H9 (cell line): Measurements from ENCODE around the gene SUMO1. TPM values are rescaled to one million over a fixed set of nuclear protein-coding genes. Genes with fewer than 3 reads are reported as not detected.

Experiments
- DNase-seq: peaks from one replicate; pipeline ENCODE4 v3.0.0-alpha.2; 2017
- H2AFZ ChIP-seq: one replicate; pipeline ENCODE4 v1.6.1; 2013; ENCODE audit warnings: mild to moderate bottlenecking, low read length, control low read depth, moderate library complexity
- H2AK5ac ChIP-seq: 2 replicates; pipeline ENCODE4 v1.6.1; 2013; ENCODE audit warnings: low read length, control low read depth, mixed read lengths; ENCODE audit not compliant: insufficient read length
- H2BK120ac ChIP-seq: one replicate; pipeline ENCODE4 v1.6.1; 2013; ENCODE audit warnings: low read depth, mild to moderate bottlenecking, low read length, control low read depth, inconsistent platforms; ENCODE audit not compliant: poor library complexity, severe bottlenecking
- H2BK12ac ChIP-seq: 2 replicates; pipeline ENCODE4 v1.6.1; 2013; ENCODE audit warnings: low read length, control low read depth, mixed read lengths, low read depth; ENCODE audit not compliant: insufficient read length
- H2BK15ac ChIP-seq: 2 replicates; pipeline ENCODE4 v1.6.1; 2013; ENCODE audit warnings: low read depth, low read length, control low read depth
- H2BK20ac ChIP-seq: one replicate; pipeline ENCODE4 v1.6.1; 2013; ENCODE audit warnings: low read depth, mild to moderate bottlenecking, low read length, control low read depth, inconsistent platforms; ENCODE audit not compliant: poor library complexity, severe bottlenecking
- H2BK5ac ChIP-seq: 2 replicates; pipeline ENCODE4 v1.6.1; 2013; ENCODE audit warnings: low read length, control low read depth, mixed read lengths; ENCODE audit not compliant: insufficient read length
- H3K14ac ChIP-seq: 2 replicates; pipeline ENCODE4 v1.6.1; 2013; ENCODE audit warnings: low read length, control low read depth; ENCODE audit not compliant: insufficient read depth
- H3K18ac ChIP-seq: 2 replicates; pipeline ENCODE4 v1.6.1; 2013; ENCODE audit warnings: low read depth, mild to moderate bottlenecking, mixed read lengths, low read length, control low read depth; ENCODE audit not compliant: insufficient read length
- H3K23ac ChIP-seq: 2 replicates; pipeline ENCODE4 v1.6.1; 2013; ENCODE audit warnings: low read length, control low read depth, mixed read lengths, low read depth; ENCODE audit not compliant: insufficient read length
- H3K23me2 ChIP-seq: 2 replicates; pipeline ENCODE4 v1.6.1; 2013; ENCODE audit warnings: low read depth, mild to moderate bottlenecking, mixed read lengths, low read length, control low read depth; ENCODE audit not compliant: insufficient read length, poor library complexity, severe bottlenecking
- H3K27ac ChIP-seq: 2 replicates; pipeline ENCODE4 v1.5.1; 2013; ENCODE audit warnings: low read length, control low read depth, mixed read lengths, low read depth; ENCODE audit not compliant: insufficient read length
- H3K27me3 ChIP-seq: 2 replicates; pipeline ENCODE4 v1.6.1; 2013; ENCODE audit warnings: low read length, control low read depth, inconsistent platforms; ENCODE audit not compliant: insufficient read depth
- H3K4ac ChIP-seq: 2 replicates; pipeline ENCODE4 v1.6.1; 2013; ENCODE audit warnings: low read depth, mild to moderate bottlenecking, control low read depth, inconsistent platforms, low read length, moderate library complexity
- H3K4me1 ChIP-seq: 2 replicates; pipeline ENCODE4 v1.6.1; 2013; ENCODE audit warnings: low read length, control low read depth, inconsistent platforms; ENCODE audit not compliant: insufficient read depth
- H3K4me2 ChIP-seq: 2 replicates; pipeline ENCODE4 v1.6.1; 2013; ENCODE audit warnings: low read length, control low read depth, mixed read lengths; ENCODE audit not compliant: insufficient read length, insufficient read depth
- H3K56ac ChIP-seq: 2 replicates; pipeline ENCODE4 v1.6.1; 2013; ENCODE audit warnings: low read depth, mild to moderate bottlenecking, mixed read lengths, low read length, control low read depth; ENCODE audit not compliant: insufficient read length
- H3K79me1 ChIP-seq: 2 replicates; pipeline ENCODE4 v1.6.1; 2013; ENCODE audit warnings: low read depth, mild to moderate bottlenecking, moderate library complexity, low read length, control low read depth, inconsistent platforms; ENCODE audit not compliant: insufficient read depth, poor library complexity, severe bottlenecking
- H3K79me2 ChIP-seq: 2 replicates; pipeline ENCODE4 v1.6.1; 2013; ENCODE audit warnings: low read length, control low read depth, inconsistent platforms; ENCODE audit not compliant: insufficient read depth
- H3K9ac ChIP-seq: 2 replicates; pipeline ENCODE4 v1.6.1; 2013; ENCODE audit warnings: low read length, control low read depth, mixed read lengths; ENCODE audit not compliant: insufficient read length; ENCODE audit errors: extremely low read depth
- H3K9me3 ChIP-seq: one replicate; pipeline ENCODE4 v1.6.1; 2013; ENCODE audit warnings: low read depth, low read length, inconsistent platforms; ENCODE audit not compliant: control insufficient read depth
- H3T11ph ChIP-seq: one replicate; pipeline ENCODE4 v1.6.1; 2013; ENCODE audit warnings: mild to moderate bottlenecking, low read length, control low read depth, inconsistent platforms
- H4K20me1 ChIP-seq: one replicate; pipeline ENCODE4 v1.6.1; 2013; ENCODE audit not compliant: control insufficient read depth, insufficient read length, insufficient read depth
- H4K5ac ChIP-seq: 2 replicates; pipeline ENCODE4 v1.6.1; 2013; ENCODE audit warnings: low read depth, mild to moderate bottlenecking, mixed read lengths, low read length, control low read depth; ENCODE audit not compliant: insufficient read length
- H4K8ac ChIP-seq: replicated peaks from 2 replicates; pipeline ENCODE4 v1.6.1; 2013; ENCODE audit warnings: low read length, control low read depth, mixed read lengths, low read depth; ENCODE audit not compliant: insufficient read length
- H4K91ac ChIP-seq: 2 replicates; pipeline ENCODE4 v1.6.1; 2013; ENCODE audit warnings: low read depth, mild to moderate bottlenecking, moderate library complexity, mixed read lengths, low read length, control low read depth; ENCODE audit not compliant: insufficient read length
- H3K27ac Mint-ChIP-seq, 3 experiments: 2 replicates in 2 of 3; 3 replicates in 1 of 3; pipeline ENCODE4 v1.8.0; 2020 to 2021; ENCODE audit warnings: mixed read lengths in 3 of 3, mild to moderate bottlenecking in 1 of 3, moderate library complexity in 1 of 3
- H3K27me3 Mint-ChIP-seq: 2 replicates; pipeline ENCODE4 v1.8.0; 2021; ENCODE audit warnings: low read depth, mild to moderate bottlenecking, moderate library complexity, mixed read lengths
- H3K36me3 Mint-ChIP-seq, 3 experiments: 2 replicates in 2 of 3; 3 replicates in 1 of 3; pipeline ENCODE4 v1.8.0; 2020 to 2021; ENCODE audit warnings: low read depth in 3 of 3, mixed read lengths in 3 of 3; ENCODE audit not compliant: insufficient read depth in 1 of 3
- H3K4me1 Mint-ChIP-seq, 2 experiments: 2 replicates each; pipeline ENCODE4 v1.8.0; 2020; ENCODE audit warnings: mixed read lengths in 2 of 2
- H3K4me3 Mint-ChIP-seq, 2 experiments: 2 replicates in 1 of 2; 3 replicates in 1 of 2; pipeline ENCODE4 v1.8.0; 2020 to 2021; ENCODE audit warnings: mild to moderate bottlenecking in 2 of 2, mixed read lengths in 2 of 2, moderate library complexity in 1 of 2
- H3K9me3 Mint-ChIP-seq, 2 experiments: 2 replicates in 1 of 2; 3 replicates in 1 of 2; pipeline ENCODE4 v1.8.0; 2020; ENCODE audit warnings: mild to moderate bottlenecking in 2 of 2, mixed read lengths in 2 of 2, moderate library complexity in 1 of 2
- WGBS: extraction: QIAGEN DNeasy Blood & Tissue Kit; methylation state at CpG from one replicate; pipeline ENCODE4 v1.1.7; 2013; ENCODE audit warnings: missing lambda C conversion rate, low lambda C conversion rate, mixed read lengths; ENCODE audit not compliant: insufficient read length; ENCODE audit errors: extremely low coverage; 5-methylcytosine and 5-hydroxymethylcytosine counted together
- total RNA-seq: library from RNA; stranded (reverse); gene quantifications from 2 replicates; pipeline ENCODE4 v1.2.1, GENCODE V29; 2021
- TF ChIP-seq, protein P1 (sequence below): fragments of 200-600 bp; sonication (generic); conservative IDR thresholded peaks from 3 replicates; pipeline ENCODE4 v1.8.0; 2021; ENCODE audit warnings: antibody characterized with exemption, mild to moderate bottlenecking

Gene SUMO1
- total RNA-seq, 1 experiment from 2014 or later: 206 TPM

DNA sequence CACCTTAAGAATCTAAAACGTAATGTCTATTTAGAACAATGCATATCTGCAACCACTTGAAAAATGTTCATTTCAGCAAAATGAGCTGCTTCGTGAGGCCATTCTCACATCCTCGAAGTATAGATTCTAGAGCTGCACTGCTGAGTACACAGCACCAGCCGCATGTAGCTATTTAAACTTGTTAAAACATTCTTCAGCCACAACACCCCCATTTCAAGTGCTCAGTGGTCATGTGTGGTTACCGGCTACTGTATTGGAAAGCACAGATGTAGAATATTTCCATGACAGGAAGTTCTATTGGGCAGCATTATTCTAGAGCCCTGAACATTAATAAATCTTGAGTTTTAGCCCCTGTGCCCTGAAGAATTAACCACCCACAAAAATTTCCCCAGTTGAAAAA lies 35.0 kb downstream of the SUMO1 start:
- no peak overlapping the region for H4K5ac ChIP-seq
- H2BK5ac ChIP-seq: no peak overlapping the region
- H2AFZ ChIP-seq: no peak overlapping the region
- no peaks in the 10 kb centered on the region for H4K20me1 ChIP-seq
- no peaks in the 10 kb centered on the region for H3K79me2 ChIP-seq
- H3K56ac ChIP-seq: no peak overlapping the region
- no peak overlapping the region for H2BK15ac ChIP-seq
- H3K14ac ChIP-seq: no peak overlapping the region
- no peak overlapping the region for H2BK20ac ChIP-seq
- H3K27ac ChIP-seq: no peak overlapping the region
- no peak overlapping the region for H3K4ac ChIP-seq
- H2BK12ac ChIP-seq: no peak overlapping the region
- no CpG with 5 or more reads among the region's 5 CpGs for WGBS
- H2AK5ac ChIP-seq: no peak overlapping the region
- H3K18ac ChIP-seq: no peak overlapping the region
- no peak overlapping the region for H3T11ph ChIP-seq
- no peak overlapping the region for H2BK120ac ChIP-seq
- no peak overlapping the region for H3K9ac ChIP-seq
- Mint-ChIP-seq H3K4me3 (no peak overlapping the region), H3K4me1 (peaks cover 0 to 3% of the 10 kb centered on the region in 2 experiments; a peak in 2 of 4 replicates), H3K36me3 (peaks cover 15 to 26% (median 22%) of the 10 kb centered on the region in 3 experiments), H3K27me3 (no peaks in the 10 kb centered on the region), H3K27ac (no peak overlapping the region), H3K9me3 (no peaks in the 10 kb centered on the region; a peak in 1 of 5 replicates)
- H3K23me2 ChIP-seq: no peaks in the 10 kb centered on the region
- TF ChIP-seq, protein P1, sequence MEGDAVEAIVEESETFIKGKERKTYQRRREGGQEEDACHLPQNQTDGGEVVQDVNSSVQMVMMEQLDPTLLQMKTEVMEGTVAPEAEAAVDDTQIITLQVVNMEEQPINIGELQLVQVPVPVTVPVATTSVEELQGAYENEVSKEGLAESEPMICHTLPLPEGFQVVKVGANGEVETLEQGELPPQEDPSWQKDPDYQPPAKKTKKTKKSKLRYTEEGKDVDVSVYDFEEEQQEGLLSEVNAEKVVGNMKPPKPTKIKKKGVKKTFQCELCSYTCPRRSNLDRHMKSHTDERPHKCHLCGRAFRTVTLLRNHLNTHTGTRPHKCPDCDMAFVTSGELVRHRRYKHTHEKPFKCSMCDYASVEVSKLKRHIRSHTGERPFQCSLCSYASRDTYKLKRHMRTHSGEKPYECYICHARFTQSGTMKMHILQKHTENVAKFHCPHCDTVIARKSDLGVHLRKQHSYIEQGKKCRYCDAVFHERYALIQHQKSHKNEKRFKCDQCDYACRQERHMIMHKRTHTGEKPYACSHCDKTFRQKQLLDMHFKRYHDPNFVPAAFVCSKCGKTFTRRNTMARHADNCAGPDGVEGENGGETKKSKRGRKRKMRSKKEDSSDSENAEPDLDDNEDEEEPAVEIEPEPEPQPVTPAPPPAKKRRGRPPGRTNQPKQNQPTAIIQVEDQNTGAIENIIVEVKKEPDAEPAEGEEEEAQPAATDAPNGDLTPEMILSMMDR: no peak
- no peaks in the 10 kb centered on the region for H3K79me1 ChIP-seq
- H4K8ac ChIP-seq: no peak overlapping the region
- DNase-seq: no peak
- no peak overlapping the region for H4K91ac ChIP-seq
- no peak overlapping the region for H3K23ac ChIP-seq
- no peaks in the 10 kb centered on the region for H3K9me3 ChIP-seq
- H3K27me3 ChIP-seq: no peaks in the 10 kb centered on the region
- H3K4me1 ChIP-seq: no peaks in the 10 kb centered on the region
- no peak overlapping the region for H3K4me2 ChIP-seq
